Duodenal mucosa (tissue), 2 donors: ENCODE results near the gene SCGB3A1.

ENCODE experiments used
- H3K27ac ChIP-seq: one replicate; pipeline ENCODE4 v1.7.0; 2013; ENCODE audit warnings: low read depth, low read length
- H3K27me3 ChIP-seq, 2 donors: one replicate each; pipeline ENCODE4 v1.7.0; 2013; ENCODE audit warnings: low read length in 2 of 2, control low read depth in 1 of 2; ENCODE audit not compliant: insufficient read depth in 2 of 2, control insufficient read depth in 1 of 2
- H3K36me3 ChIP-seq, 2 donors: one replicate each; pipeline ENCODE4 v1.7.0; 2013; ENCODE audit warnings: low read length in 2 of 2, control low read depth in 1 of 2; ENCODE audit not compliant: insufficient read depth in 2 of 2, control insufficient read depth in 1 of 2
- H3K4me1 ChIP-seq, 2 donors: one replicate each; pipeline ENCODE4 v1.7.0; 2013; ENCODE audit warnings: low read length in 2 of 2, control low read depth in 1 of 2; ENCODE audit not compliant: insufficient read depth in 2 of 2, control insufficient read depth in 1 of 2
- H3K4me3 ChIP-seq, 2 donors: one replicate each; pipeline ENCODE4 v1.7.0; 2013; ENCODE audit warnings: low read length in 2 of 2, low read depth in 1 of 2
- H3K9ac ChIP-seq, 2 donors: one replicate each; pipeline ENCODE4 v1.7.0; 2013; ENCODE audit warnings: low read length in 2 of 2, low read depth in 1 of 2
- H3K9me3 ChIP-seq, 2 donors: one replicate each; pipeline ENCODE4 v1.7.0; 2013; ENCODE audit warnings: low read length in 2 of 2, control low read depth in 1 of 2; ENCODE audit not compliant: control insufficient read depth in 1 of 2

SCGB3A1 gene

DNA sequence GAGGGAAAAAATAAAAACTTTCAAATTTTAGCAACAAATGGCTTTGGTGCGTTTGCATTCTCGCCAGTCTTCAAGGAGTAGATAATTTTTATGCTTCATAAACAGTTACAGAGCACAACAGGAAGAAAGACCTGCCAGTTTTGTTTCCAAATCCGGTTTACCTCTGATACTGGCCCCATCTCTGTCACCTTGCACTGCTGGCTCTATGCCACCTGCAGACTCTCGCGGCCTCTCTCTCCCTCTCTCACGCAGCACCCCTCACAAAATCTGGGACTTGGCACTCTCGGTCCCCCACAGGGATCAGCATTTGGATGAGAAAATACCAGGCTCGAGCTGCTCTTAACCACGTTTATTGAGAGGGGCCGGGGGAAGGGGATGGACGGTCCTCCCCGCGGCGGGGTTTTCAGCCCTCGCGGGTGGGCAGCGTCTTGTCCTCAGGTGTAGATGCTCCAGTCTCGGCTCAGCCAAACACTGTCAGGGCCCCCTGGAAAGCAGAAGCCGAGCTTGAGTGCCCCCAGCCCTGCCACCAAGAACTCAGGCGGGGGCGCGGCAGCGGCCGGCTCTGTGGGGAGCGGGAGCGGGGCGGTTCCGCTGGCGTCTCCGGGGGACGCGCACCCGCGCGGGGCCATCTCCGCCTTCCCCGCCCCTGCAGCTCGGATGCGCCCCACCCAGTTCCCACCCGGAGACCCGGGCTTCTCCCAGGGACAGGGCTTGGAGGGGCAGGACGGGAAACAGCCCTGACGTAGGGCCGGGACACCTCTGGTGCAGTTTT, 1.3 kb downstream of the SCGB3A1 start:
- no peaks in the 10 kb centered on the region for H3K36me3 ChIP-seq
- H3K9ac ChIP-seq = no peak overlapping the region
- no peaks in the 10 kb centered on the region for H3K4me1 ChIP-seq
- H3K27me3 ChIP-seq = peaks cover 19 to 20% of the 10 kb centered on the region in 2 donors
- no peaks in the 10 kb centered on the region for H3K9me3 ChIP-seq
- H3K27ac ChIP-seq = no peak overlapping the region
- H3K4me3 ChIP-seq = no peak overlapping the region

DNA sequence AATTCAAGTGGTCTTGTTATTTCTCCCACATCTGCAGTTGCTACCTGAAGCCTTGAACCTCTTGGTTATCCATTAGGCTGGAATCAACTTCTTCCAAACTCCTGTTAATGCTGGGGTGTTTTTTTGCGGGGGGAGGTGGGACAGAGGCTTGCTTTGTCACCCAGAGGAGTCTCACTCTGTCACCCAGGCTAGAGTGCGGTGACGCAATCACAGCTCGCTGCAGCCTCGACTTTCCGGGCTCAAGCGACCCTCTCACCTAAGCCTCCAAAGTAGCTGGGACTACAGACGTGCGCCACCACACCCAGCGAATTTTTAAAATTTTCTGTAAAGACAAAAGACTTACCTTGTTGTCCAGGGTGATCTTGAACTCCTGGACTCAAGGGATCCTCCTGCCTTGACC, 4.4 kb downstream of the SCGB3A1 start:
- Histone ChIP-seq H3K9me3 (no peaks in the 10 kb centered on the region), H3K4me3 (no peak overlapping the region), H3K27ac (no peak overlapping the region), H3K36me3 (no peaks in the 10 kb centered on the region), H3K9ac (no peak overlapping the region), H3K27me3 (peaks cover 16 to 19% of the 10 kb centered on the region in 2 donors), H3K4me1 (no peaks in the 10 kb centered on the region)

GRCh38 chr5:180586204-180586603, 5.1 kb downstream of the SCGB3A1 start:
- H3K4me3 ChIP-seq = no peak overlapping the region
- H3K36me3 ChIP-seq = no peaks in the 10 kb centered on the region
- no peak overlapping the region for H3K27ac ChIP-seq
- no peak overlapping the region for H3K9ac ChIP-seq
- H3K9me3 ChIP-seq = no peaks in the 10 kb centered on the region
- H3K4me1 ChIP-seq = no peaks in the 10 kb centered on the region
- H3K27me3 ChIP-seq = peaks cover 16 to 19% of the 10 kb centered on the region in 2 donors

DNA sequence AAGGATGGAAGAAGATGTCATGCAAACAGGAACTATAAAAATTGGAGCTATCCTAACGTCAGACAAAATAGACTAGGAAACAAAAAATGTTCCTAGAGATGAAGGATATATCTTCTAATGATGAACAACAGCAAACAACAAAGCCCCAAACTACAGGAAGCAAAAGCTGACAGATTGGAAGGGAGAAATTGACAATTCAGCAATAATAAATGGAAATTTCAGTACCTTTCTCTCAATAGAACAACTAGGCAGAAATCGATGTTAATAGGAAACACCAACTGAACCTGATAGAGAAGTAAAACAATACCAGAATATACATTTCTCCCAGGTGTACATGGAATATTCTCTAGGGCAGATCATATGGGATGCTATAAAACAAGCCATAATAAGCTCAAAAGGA, 7.6 kb downstream of the SCGB3A1 start:
- Histone ChIP-seq H3K9ac (no peak overlapping the region), H3K9me3 (no peaks in the 10 kb centered on the region), H3K36me3 (no peaks in the 10 kb centered on the region), H3K4me1 (no peaks in the 10 kb centered on the region), H3K27ac (no peak overlapping the region), H3K27me3 (peaks cover 4 to 9% of the 10 kb centered on the region in 2 donors), H3K4me3 (no peak overlapping the region)

DNA sequence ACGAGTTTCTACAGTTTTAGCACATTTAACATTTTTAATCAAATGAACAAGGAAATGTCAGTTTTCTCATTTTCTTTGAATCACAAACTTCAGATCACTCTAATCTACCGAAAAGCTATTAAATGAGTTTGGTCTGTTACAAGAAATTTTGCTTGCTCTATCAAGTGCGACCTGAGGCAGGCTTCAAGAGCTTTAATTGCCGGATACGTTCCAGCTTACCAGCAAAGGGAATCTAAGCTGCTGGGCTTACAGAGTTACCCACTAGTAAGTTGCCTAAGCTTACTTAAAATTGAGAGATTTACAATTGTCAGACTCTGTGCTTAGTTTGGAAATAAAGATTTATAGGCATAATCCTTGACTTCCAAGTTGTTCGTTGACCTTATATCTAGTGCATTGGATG, 10.6 kb downstream of the SCGB3A1 start:
- Histone ChIP-seq H3K27me3 (no peaks in the 10 kb centered on the region), H3K9ac (no peak overlapping the region), H3K4me1 (no peaks in the 10 kb centered on the region), H3K27ac (no peak overlapping the region), H3K4me3 (no peak overlapping the region), H3K36me3 (peaks cover 9 to 19% of the 10 kb centered on the region in 2 donors), H3K9me3 (no peaks in the 10 kb centered on the region)

GRCh38 chr5:180575571-180575970, 15.7 kb downstream of the SCGB3A1 start:
- H3K4me1 ChIP-seq = no peaks in the 10 kb centered on the region
- no peak overlapping the region for H3K27ac ChIP-seq
- no peak overlapping the region for H3K4me3 ChIP-seq
- H3K27me3 ChIP-seq = no peaks in the 10 kb centered on the region
- peaks cover 16 to 58% of the 10 kb centered on the region in 2 donors for H3K36me3 ChIP-seq
- H3K9me3 ChIP-seq = no peaks in the 10 kb centered on the region
- no peak overlapping the region for H3K9ac ChIP-seq

DNA sequence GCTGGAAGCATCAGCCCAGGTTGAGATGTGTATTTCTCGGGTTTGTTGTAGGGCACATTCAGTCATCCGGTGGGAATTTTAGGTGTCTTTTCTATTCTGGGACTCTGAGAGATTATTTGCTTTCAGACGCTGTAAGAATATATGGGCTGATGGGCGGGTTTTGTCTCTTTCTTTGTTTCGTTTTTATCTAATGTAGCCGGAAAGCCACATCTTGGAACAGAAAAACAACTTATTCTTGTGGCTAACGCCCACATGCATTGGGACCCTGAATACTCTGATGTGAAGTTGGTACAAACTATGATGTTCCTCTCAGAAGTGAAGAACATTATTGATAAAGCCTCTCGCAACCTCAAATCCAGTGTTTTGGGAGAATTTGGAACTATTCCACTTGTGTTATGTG, 22.4 kb downstream of the SCGB3A1 start:
- no peak overlapping the region for H3K27ac ChIP-seq
- H3K4me1 ChIP-seq = no peaks in the 10 kb centered on the region
- no peaks in the 10 kb centered on the region for H3K9me3 ChIP-seq
- peaks cover 21 to 72% of the 10 kb centered on the region in 2 donors for H3K36me3 ChIP-seq
- H3K9ac ChIP-seq = no peak overlapping the region
- no peak overlapping the region for H3K4me3 ChIP-seq
- no peaks in the 10 kb centered on the region for H3K27me3 ChIP-seq

DNA sequence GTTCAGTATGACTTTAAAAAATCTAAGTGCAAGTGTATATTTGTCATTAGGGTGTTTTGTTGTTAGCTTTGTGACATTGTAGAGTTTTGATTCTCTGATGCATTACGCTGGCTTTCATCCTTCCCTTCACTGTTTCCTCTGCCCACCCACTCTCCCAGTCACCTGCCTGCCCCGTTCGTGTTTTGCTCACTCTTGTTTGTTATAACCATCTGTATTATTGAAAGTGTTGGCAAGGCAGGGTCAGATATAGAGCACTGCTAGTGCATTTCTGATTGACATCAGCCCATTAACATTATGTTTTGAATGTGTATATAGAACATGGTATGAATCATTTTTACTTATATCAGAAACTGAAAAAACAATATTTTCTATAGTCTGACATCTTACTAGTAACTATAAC, 27.3 kb downstream of the SCGB3A1 start:
- Histone ChIP-seq H3K36me3 (peaks cover 17 to 34% of the 10 kb centered on the region in 2 donors), H3K4me3 (no peak overlapping the region), H3K27me3 (no peaks in the 10 kb centered on the region), H3K4me1 (no peaks in the 10 kb centered on the region), H3K9ac (no peak overlapping the region), H3K27ac (no peak overlapping the region), H3K9me3 (no peaks in the 10 kb centered on the region)

DNA sequence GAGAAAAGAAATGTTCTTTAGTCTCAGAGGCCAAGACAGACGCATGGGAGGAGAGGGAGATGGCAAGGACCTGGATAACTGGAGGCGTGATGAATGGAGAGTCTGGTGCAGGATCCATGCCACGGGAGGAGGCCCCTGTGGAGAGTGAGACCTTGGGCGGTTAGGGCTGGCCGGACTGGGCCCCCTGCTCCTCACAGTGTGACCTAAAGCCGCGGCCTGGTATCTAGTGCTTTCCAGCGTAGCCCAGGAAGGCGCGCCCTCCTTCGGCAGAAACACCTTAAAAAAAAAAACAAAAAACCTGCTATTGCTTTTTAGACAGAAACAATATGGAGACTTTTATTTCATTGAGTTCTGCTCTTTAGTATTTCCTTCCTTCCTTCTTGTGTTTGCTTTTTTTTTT, 33.1 kb downstream of the SCGB3A1 start:
- Histone ChIP-seq H3K9me3 (no peaks in the 10 kb centered on the region), H3K36me3 (peaks cover 5 to 25% of the 10 kb centered on the region in 2 donors), H3K27ac (no peak overlapping the region), H3K4me3 (no peak overlapping the region), H3K4me1 (no peaks in the 10 kb centered on the region), H3K9ac (no peak overlapping the region), H3K27me3 (no peaks in the 10 kb centered on the region)

GRCh38 chr5:180557217-180557809, 34.0 kb downstream of the SCGB3A1 start:
- Histone ChIP-seq H3K27me3 (no peaks in the 10 kb centered on the region), H3K36me3 (peaks cover 5 to 28% of the 10 kb centered on the region in 2 donors), H3K9ac (no peak overlapping the region), H3K4me1 (no peaks in the 10 kb centered on the region), H3K4me3 (no peak overlapping the region), H3K27ac (no peak overlapping the region), H3K9me3 (no peaks in the 10 kb centered on the region)
